ENCODE measurements around the gene ZNF2.

The ZNF2 gene

GRCh38 chr2:95165371-95166064, at the start of gene ZNF2:
TSS of gene ZNF2 (plus strand) at chr2:95165809. CDS start at chr2:95176227, 10,418 bp downstream.
- peak; percentile 89 to 94 (median 90) for DNase-seq

GRCh38 chr2:95121093-95121406, 44.6 kb upstream of the ZNF2 start:
- no peak for DNase-seq

GRCh38 chr2:95121407-95122196, 44.0 kb upstream of the ZNF2 start, which contains the start of gene MRPS5:
TSS of gene MRPS5 (minus strand) at chr2:95121808. CDS start at chr2:95121791, 17 bp downstream.
- peak; percentile 72 to 81 (median 77) for DNase-seq

GRCh38 chr2:95122197-95122551, 43.4 kb upstream of the ZNF2 start:
- no peak for DNase-seq

- DNase-seq: no peak
Measured at GRCh38 chr2:95138702-95139101, 26.9 kb upstream of the ZNF2 start.

- DNase-seq: no peak
Measured at GRCh38 chr2:95143838-95144237, 21.8 kb upstream of the ZNF2 start.

GRCh38 chr2:95149397-95149984, 16.1 kb upstream of the ZNF2 start:
- DNase-seq: no peak

- DNase-seq: no peak
Measured at GRCh38 chr2:95158441-95158840, 7.2 kb upstream of the ZNF2 start.

GRCh38 chr2:95158891-95159619, 6.6 kb upstream of the ZNF2 start:
- peak in 3 of 4 experiments; percentile 17 to 27 (median 25) for DNase-seq

GRCh38 chr2:95159690-95160449, 5.7 kb upstream of the ZNF2 start, which contains the start of gene ZNF514:
TSS of gene ZNF514 (minus strand) at chr2:95159848. CDS start at chr2:95153253, 6,595 bp downstream.
- DNase-seq: peak; percentile 36 to 59 (median 48)

- no peak for DNase-seq
Measured at GRCh38 chr2:95165030-95165370, 609 bp upstream of the ZNF2 start.

GRCh38 chr2:95166065-95166763, 605 bp downstream of the ZNF2 start:
- DNase-seq: peak in 1 of 4 experiments; percentile 35

- DNase-seq: no peak
Measured at GRCh38 chr2:95171902-95172301, 6.3 kb downstream of the ZNF2 start.

- no peak for DNase-seq
Measured at GRCh38 chr2:95174031-95174542, 8.5 kb downstream of the ZNF2 start.

- no peak for DNase-seq
Measured at GRCh38 chr2:95179451-95179850, 13.8 kb downstream of the ZNF2 start.

GRCh38 chr2:95181774-95182173, 16.2 kb downstream of the ZNF2 start:
- no peak for DNase-seq

- DNase-seq: no peak
Measured at GRCh38 chr2:95185197-95185596, 19.6 kb downstream of the ZNF2 start.

- no peak for DNase-seq
Measured at GRCh38 chr2:95185973-95186372, 20.4 kb downstream of the ZNF2 start.

- DNase-seq: peak in 3 of 4 experiments; percentile 8 to 32 (median 30)
Measured at GRCh38 chr2:95192956-95193355, 27.3 kb downstream of the ZNF2 start.

- DNase-seq: no peak
Measured at GRCh38 chr2:95203911-95204310, 38.3 kb downstream of the ZNF2 start.

GRCh38 chr2:95204396-95204795, 38.8 kb downstream of the ZNF2 start:
- DNase-seq: no peak

- no peak for DNase-seq
Measured at GRCh38 chr2:95206096-95206495, 40.5 kb downstream of the ZNF2 start.
